WTC11 (cell line): ENCODE measurements around the gene FAM241A.

Source experiments
- EMX1 ChIP-seq: fragments of 250-450 bp; sonication (Bioruptor Pico); IDR thresholded peaks from 2 replicates; pipeline ENCODE4 v1.8.0; 2021; ENCODE audit warnings: mild to moderate bottlenecking
- ETV6 ChIP-seq: sonication (generic); formaldehyde crosslinking; IDR thresholded peaks from 2 replicates; pipeline ENCODE4 v1.8.1; 2022; ENCODE audit warnings: mild to moderate bottlenecking, missing genetic modification reagents
- JUN ChIP-seq: sonication (generic); formaldehyde crosslinking; IDR thresholded peaks from 2 replicates; pipeline ENCODE4 v1.8.0; 2023; ENCODE audit warnings: mild to moderate bottlenecking, missing genetic modification reagents
- NFE2L1 ChIP-seq: sonication (generic); formaldehyde crosslinking; IDR thresholded peaks from 2 replicates; pipeline ENCODE4 v1.8.1; 2023; ENCODE audit warnings: missing genetic modification reagents
- NFYB ChIP-seq: sonication (generic); formaldehyde crosslinking; conservative IDR thresholded peaks from 2 replicates; pipeline ENCODE4 v1.8.0; 2022; ENCODE audit warnings: low read depth, missing genetic modification reagents
- RORB ChIP-seq: fragments of 250-450 bp; sonication (Bioruptor Pico); IDR thresholded peaks from 2 replicates; pipeline ENCODE4 v1.9.0; 2021; ENCODE audit warnings: mild to moderate bottlenecking
- TCF7 ChIP-seq: sonication (generic); formaldehyde crosslinking; IDR thresholded peaks from 2 replicates; pipeline ENCODE4 v1.8.0; 2022; ENCODE audit warnings: mild to moderate bottlenecking, low read depth, missing genetic modification reagents, moderate library complexity
- TEAD1 ChIP-seq: sonication (generic); formaldehyde crosslinking; IDR thresholded peaks from 2 replicates; pipeline ENCODE4 v1.8.0; 2022; ENCODE audit warnings: mild to moderate bottlenecking, missing genetic modification reagents
- TF ChIP-seq, protein P1 (sequence below): fragments of 200-600 bp; IDR thresholded peaks from 2 replicates; pipeline ENCODE4 v1.8.0; 2022; ENCODE audit warnings: antibody characterized with exemption
- TF ChIP-seq, protein P2 (sequence below): sonication (generic); formaldehyde crosslinking; IDR thresholded peaks from 2 replicates; pipeline ENCODE4 v1.8.1; 2023; ENCODE audit warnings: mild to moderate bottlenecking, moderate library complexity, missing genetic modification reagents
- TF ChIP-seq, protein P3 (sequence below): sonication (generic); formaldehyde crosslinking; IDR thresholded peaks from 2 replicates; pipeline ENCODE4 v1.8.1; 2022; ENCODE audit warnings: low read depth, missing genetic modification reagents, borderline replicate concordance
- TF ChIP-seq, protein P4 (sequence below): sonication (generic); formaldehyde crosslinking; conservative IDR thresholded peaks from 2 replicates; pipeline ENCODE4 v1.8.1; 2022; ENCODE audit warnings: mild to moderate bottlenecking, missing genetic modification reagents
- TF ChIP-seq, protein P5 (sequence below): sonication (generic); formaldehyde crosslinking; IDR thresholded peaks from 2 replicates; pipeline ENCODE4 v1.8.1; 2022; ENCODE audit warnings: mild to moderate bottlenecking, moderate library complexity, missing genetic modification reagents
- TF ChIP-seq, protein P6 (sequence below): sonication (generic); formaldehyde crosslinking; IDR thresholded peaks from 2 replicates; pipeline ENCODE4 v1.8.1; 2023; ENCODE audit warnings: mild to moderate bottlenecking, missing genetic modification reagents

DNA sequence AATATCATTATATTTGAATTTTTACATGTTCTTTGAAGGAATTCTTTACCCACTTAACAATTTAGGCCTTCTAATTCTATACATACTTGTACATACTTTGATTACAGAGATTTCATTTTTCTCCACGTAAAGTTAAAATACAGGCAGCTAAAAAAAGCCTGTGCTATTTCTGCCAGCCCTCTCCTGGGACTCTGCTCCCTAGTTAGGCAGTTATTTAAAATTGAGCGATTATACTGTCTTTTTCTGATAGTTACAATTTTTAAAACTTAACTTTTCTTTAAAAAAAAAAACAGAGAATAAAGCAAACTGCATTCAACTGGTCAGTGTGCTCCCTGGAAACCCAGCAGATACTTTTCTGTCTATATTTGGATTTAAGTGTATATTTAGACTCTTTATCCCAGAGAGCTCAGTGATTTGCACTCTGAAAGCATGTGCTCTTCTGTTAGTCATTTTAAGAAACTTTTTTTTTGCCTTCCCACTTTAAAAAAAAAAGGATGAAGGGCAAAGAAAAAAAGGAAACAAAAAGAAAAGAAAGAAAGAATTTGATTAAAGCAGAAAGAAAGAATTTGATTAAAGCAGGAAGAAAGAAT, 18.1 kb upstream of the FAM241A start:
- TF ChIP-seq RORB (CRISPR knock-in tag) = no peak
- no peak for TF ChIP-seq JUN (CRISPR knock-in tag)
- TF ChIP-seq, protein P1, sequence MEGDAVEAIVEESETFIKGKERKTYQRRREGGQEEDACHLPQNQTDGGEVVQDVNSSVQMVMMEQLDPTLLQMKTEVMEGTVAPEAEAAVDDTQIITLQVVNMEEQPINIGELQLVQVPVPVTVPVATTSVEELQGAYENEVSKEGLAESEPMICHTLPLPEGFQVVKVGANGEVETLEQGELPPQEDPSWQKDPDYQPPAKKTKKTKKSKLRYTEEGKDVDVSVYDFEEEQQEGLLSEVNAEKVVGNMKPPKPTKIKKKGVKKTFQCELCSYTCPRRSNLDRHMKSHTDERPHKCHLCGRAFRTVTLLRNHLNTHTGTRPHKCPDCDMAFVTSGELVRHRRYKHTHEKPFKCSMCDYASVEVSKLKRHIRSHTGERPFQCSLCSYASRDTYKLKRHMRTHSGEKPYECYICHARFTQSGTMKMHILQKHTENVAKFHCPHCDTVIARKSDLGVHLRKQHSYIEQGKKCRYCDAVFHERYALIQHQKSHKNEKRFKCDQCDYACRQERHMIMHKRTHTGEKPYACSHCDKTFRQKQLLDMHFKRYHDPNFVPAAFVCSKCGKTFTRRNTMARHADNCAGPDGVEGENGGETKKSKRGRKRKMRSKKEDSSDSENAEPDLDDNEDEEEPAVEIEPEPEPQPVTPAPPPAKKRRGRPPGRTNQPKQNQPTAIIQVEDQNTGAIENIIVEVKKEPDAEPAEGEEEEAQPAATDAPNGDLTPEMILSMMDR = no peak
- TF ChIP-seq, protein P2, sequence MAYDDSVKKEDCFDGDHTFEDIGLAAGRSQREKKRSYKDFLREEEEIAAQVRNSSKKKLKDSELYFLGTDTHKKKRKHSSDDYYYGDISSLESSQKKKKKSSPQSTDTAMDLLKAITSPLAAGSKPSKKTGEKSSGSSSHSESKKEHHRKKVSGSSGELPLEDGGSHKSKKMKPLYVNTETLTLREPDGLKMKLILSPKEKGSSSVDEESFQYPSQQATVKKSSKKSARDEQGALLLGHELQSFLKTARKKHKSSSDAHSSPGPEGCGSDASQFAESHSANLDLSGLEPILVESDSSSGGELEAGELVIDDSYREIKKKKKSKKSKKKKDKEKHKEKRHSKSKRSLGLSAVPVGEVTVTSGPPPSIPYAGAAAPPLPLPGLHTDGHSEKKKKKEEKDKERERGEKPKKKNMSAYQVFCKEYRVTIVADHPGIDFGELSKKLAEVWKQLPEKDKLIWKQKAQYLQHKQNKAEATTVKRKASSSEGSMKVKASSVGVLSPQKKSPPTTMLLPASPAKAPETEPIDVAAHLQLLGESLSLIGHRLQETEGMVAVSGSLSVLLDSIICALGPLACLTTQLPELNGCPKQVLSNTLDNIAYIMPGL (CRISPR knock-in tag) = no peak
- TF ChIP-seq, protein P3, sequence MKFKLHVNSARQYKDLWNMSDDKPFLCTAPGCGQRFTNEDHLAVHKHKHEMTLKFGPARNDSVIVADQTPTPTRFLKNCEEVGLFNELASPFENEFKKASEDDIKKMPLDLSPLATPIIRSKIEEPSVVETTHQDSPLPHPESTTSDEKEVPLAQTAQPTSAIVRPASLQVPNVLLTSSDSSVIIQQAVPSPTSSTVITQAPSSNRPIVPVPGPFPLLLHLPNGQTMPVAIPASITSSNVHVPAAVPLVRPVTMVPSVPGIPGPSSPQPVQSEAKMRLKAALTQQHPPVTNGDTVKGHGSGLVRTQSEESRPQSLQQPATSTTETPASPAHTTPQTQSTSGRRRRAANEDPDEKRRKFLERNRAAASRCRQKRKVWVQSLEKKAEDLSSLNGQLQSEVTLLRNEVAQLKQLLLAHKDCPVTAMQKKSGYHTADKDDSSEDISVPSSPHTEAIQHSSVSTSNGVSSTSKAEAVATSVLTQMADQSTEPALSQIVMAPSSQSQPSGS = no peak
- TF ChIP-seq TCF7 = no peak
- TF ChIP-seq, protein P4, sequence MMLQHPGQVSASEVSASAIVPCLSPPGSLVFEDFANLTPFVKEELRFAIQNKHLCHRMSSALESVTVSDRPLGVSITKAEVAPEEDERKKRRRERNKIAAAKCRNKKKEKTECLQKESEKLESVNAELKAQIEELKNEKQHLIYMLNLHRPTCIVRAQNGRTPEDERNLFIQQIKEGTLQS (CRISPR knock-in tag) = no peak
- TF ChIP-seq, protein P5, sequence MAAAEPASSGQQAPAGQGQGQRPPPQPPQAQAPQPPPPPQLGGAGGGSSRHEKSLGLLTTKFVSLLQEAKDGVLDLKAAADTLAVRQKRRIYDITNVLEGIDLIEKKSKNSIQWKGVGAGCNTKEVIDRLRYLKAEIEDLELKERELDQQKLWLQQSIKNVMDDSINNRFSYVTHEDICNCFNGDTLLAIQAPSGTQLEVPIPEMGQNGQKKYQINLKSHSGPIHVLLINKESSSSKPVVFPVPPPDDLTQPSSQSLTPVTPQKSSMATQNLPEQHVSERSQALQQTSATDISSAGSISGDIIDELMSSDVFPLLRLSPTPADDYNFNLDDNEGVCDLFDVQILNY = no peak
- TF ChIP-seq, protein P6, sequence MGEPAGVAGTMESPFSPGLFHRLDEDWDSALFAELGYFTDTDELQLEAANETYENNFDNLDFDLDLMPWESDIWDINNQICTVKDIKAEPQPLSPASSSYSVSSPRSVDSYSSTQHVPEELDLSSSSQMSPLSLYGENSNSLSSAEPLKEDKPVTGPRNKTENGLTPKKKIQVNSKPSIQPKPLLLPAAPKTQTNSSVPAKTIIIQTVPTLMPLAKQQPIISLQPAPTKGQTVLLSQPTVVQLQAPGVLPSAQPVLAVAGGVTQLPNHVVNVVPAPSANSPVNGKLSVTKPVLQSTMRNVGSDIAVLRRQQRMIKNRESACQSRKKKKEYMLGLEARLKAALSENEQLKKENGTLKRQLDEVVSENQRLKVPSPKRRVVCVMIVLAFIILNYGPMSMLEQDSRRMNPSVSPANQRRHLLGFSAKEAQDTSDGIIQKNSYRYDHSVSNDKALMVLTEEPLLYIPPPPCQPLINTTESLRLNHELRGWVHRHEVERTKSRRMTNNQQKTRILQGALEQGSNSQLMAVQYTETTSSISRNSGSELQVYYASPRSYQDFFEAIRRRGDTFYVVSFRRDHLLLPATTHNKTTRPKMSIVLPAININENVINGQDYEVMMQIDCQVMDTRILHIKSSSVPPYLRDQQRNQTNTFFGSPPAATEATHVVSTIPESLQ (CRISPR knock-in tag) = no peak
- no peak for TF ChIP-seq NFE2L1
- TF ChIP-seq TEAD1 (CRISPR knock-in tag) = no peak
- no peak for TF ChIP-seq EMX1 (CRISPR knock-in tag)
- no peak for TF ChIP-seq NFYB
- no peak for TF ChIP-seq ETV6 (CRISPR knock-in tag)
